Measurements from ENCODE around the gene LAIR2.
"Not testable (repeated sequence)": the region's sequence is repeated elsewhere in the genome, so short reads cannot be mapped to it uniquely, and the experiment has no call there.

Gene LAIR2

GRCh38 chr19:54482889-54483288 is 19.7 kb upstream of the LAIR2 start:
- H3K4me3 ChIP-seq (replicated peaks; ENCODE audit: low read depth, low read length): no peak overlapping the region
- no peak for DNase-seq (ENCODE audit: extremely low read depth, low read depth)
- TF ChIP-seq CTCF (IDR thresholded peaks at IDR 0.05; ENCODE audit: low read depth, low read length, missing control alignments): no peak

GRCh38 chr19:54484451-54484850 is 18.2 kb upstream of the LAIR2 start:
- H3K4me3 ChIP-seq (replicated peaks; ENCODE audit: low read depth, low read length): no peak overlapping the region
- no peak for DNase-seq (ENCODE audit: extremely low read depth, low read depth)
- no peak for TF ChIP-seq CTCF (IDR thresholded peaks at IDR 0.05; ENCODE audit: low read depth, low read length, missing control alignments)

- DNase-seq (ENCODE audit: extremely low read depth, low read depth): no peak
- no peak for TF ChIP-seq CTCF (IDR thresholded peaks at IDR 0.05; ENCODE audit: low read depth, low read length, missing control alignments)
- H3K4me3 ChIP-seq (replicated peaks; ENCODE audit: low read depth, low read length): no peak overlapping the region
Measured at GRCh38 chr19:54485851-54486250, 16.8 kb upstream of the LAIR2 start.

GRCh38 chr19:54489341-54489740 is 13.3 kb upstream of the LAIR2 start:
- DNase-seq (ENCODE audit: extremely low read depth, low read depth): no peak
- H3K4me3 ChIP-seq (replicated peaks; ENCODE audit: low read depth, low read length): no peak overlapping the region
- TF ChIP-seq CTCF (IDR thresholded peaks at IDR 0.05; ENCODE audit: low read depth, low read length, missing control alignments): no peak

- DNase-seq (ENCODE audit: extremely low read depth, low read depth): no peak
- no peak for TF ChIP-seq CTCF (IDR thresholded peaks at IDR 0.05; ENCODE audit: low read depth, low read length, missing control alignments)
- no peak overlapping the region for H3K4me3 ChIP-seq (replicated peaks; ENCODE audit: low read depth, low read length)
Measured at GRCh38 chr19:54489766-54490165, 12.9 kb upstream of the LAIR2 start.

GRCh38 chr19:54492568-54492967 is 10.1 kb upstream of the LAIR2 start:
- TF ChIP-seq CTCF (IDR thresholded peaks at IDR 0.05; ENCODE audit: low read depth, low read length, missing control alignments): no peak
- DNase-seq (ENCODE audit: extremely low read depth, low read depth): no peak
- H3K4me3 ChIP-seq (replicated peaks; ENCODE audit: low read depth, low read length): no peak overlapping the region

- not testable (repeated sequence) for DNase-seq (ENCODE audit: extremely low read depth, low read depth); H3K4me3 ChIP-seq (replicated peaks; ENCODE audit: low read depth, low read length)
Measured at GRCh38 chr19:54493056-54493455, 9.6 kb upstream of the LAIR2 start.

Measured in HFF-Myc (cell line).